Stimulated activated CD4-positive, alpha-beta T cell treated with anti-CD3 and anti-CD28 coated beads, Interleukin-4, amount 100 ng/mL, for 1 hour (primary cell): ENCODE measurements around the gene LRRTM4.
"Not testable (repeated sequence)": the region's sequence is repeated elsewhere in the genome, so short reads cannot be mapped to it uniquely, and the experiment has no call there.

ENCODE experiments used
- DNase-seq: peaks from one replicate; pipeline ENCODE4 v3.0.0-alpha.2; 2020

Gene LRRTM4

DNA sequence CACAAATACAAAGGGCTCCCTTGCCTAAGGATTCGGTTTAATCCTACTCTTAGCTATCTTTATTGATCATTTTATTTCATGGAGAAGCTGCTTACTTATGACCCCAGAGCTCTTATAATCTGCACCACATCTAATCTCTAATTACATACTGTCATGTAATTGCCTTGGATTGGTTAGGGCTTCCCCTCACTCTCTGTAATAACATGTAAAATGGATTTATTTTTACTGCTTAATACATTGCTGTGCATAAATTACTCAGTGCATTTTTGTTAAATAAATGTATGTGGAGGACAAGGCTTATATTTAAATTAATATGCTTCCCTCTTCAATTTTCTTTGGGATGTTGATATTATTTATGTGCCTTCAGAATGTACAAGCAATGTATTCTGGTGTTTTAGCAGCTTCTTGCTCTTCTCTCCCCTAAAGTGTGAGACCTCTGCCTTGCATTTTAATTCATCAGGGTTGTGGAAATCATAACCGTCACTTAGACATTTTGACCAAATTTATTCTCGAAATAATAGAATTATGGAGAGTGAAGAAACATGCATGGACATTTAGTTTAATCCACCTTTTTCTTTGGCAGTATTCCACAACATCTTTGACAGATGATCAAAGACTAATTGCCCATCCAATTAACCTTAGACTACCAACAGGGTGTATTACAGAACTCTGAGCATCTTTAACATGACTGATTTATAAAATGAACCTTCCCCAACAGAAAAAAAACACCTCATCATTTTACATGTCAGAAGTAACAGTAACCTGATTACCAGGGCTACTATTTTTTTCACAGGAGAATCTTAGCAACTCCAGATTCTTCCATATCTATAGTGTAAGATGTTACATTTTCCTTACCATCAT, 692.6 kb downstream of the LRRTM4 start:
- DNase-seq: no peak

DNA sequence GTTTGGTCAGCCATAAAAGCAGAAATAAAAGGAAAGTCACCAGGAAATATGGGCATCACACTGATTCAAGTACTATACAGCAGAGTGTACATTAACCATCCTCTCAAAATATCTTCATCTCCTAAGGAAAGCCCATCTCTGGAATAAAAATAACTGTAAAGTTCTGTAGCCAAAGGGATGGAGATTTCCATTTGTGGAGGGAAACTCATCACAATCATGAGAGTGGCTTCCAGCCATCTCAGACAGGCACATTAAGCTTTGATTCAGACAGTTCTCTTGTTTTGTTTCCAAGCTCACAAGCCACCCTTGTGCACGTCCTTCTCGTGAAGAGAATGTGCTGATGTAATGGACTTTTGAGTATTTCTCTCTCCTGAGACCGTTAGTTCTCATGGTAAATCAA, 695.5 kb downstream of the LRRTM4 start:
- no peak for DNase-seq

DNA sequence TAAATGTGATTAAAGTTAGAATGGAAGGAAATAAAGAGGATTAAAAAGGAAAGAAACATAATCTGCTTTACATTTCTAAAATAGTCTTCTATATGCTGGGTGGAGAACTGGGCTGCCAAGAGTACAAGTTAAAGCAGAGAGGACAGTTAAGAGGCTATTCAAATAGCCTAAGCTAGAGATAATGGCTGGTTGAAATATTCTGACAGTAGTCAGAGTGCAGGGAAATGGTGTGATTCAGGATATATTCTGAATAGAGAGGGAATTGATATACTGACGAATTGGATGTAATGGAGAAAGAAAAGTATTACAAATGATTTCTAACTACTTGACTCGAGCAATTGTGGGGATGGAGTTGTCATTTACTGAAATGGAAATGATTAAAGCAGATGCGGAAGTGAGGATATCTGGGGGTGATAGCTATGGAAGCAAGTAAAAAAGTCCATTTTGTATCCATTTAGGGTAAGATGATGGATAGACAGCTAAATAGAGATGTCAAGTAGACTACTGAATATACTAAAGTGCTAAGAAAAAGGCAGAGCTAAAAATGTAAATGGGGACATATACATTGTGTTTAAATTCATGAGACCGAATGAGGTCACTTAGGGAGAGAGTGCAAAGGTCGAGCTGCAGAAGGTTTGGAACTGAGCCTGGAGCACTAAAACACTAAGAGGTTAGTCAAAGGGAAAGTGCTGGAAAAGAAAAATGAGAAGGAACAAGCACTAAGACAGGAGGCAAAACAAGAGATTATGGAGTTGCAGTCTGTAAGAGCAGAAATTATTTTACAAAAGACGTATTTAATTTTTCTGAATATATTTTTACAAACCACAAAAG, 696.8 kb downstream of the LRRTM4 start:
- no peak for DNase-seq

DNA sequence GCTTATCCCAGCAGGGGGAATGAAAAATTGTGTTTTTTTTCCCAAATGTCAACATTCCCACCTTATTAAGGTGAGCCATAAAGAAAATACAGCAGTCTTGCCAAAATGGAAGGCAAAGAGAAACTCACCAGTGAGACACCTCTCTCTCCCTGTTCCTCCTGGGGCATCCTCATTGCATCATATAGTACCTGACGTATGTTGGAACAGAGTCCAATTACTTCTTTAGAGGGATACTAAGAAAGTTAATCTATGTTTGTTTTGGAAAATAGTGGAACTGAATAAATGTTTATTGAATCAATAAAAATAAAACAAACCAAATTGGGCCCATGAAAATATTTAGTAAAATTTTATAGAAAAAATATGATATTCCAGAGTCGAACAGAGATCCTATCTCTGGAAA, 700.4 kb downstream of the LRRTM4 start:
- no peak for DNase-seq

GRCh38 chr2:76813084-76813483, 709.1 kb downstream of the LRRTM4 start:
- no peak for DNase-seq

GRCh38 chr2:76812156-76812555, 710.0 kb downstream of the LRRTM4 start:
- no peak for DNase-seq

DNA sequence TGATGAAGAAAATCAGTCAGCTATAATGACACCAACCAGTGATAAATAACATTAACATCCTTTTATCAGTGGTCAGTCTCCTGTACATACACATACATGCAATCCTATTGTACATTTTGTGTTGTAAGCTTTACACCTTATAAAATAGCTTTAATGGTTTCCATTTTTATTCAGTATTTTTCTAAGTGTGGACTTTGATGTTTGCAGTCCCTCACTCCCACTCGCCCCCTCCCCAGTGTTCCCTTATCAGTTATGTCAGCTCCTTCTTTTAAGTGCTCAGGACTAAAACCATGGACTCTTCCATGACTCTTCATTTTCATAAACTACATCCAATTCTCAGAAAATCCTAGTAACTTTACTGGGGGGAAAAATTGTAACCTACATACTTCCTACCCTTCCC, 713.0 kb downstream of the LRRTM4 start:
- no peak for DNase-seq

- no peak for DNase-seq
Observed at GRCh38 chr2:76808732-76809131, 713.4 kb downstream of the LRRTM4 start.

DNA sequence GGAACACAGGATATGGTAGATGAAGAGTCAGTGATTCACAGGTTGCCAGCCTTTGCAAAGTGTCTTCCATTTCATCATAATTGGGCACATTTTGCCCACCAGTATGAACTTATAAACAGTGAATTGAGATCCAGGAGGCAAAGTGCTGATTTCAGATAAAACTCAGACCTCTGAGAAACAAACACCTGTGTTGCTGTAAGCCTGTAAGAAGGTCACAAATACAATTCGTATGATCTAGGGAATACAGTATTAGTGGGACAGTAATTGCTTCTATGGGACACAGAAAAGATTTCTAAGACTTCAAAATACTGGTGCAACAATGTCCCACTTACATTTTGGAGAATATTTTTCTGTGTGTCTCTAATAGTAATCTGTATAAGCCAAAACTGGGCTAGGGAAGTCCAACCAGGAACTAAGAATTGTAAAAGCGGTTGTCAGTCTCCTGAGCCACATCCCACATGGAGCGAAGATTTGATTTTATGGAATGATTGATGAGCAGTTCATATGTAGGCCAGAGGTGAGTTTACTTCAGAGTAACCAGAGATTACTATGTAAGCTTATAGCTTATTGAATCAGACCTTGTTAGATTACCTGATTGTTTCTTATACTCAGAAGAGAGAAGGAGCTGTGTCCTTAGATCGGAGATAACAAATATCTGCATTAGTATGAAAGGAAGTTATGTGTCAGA, 728.4 kb downstream of the LRRTM4 start:
- no peak for DNase-seq

DNA sequence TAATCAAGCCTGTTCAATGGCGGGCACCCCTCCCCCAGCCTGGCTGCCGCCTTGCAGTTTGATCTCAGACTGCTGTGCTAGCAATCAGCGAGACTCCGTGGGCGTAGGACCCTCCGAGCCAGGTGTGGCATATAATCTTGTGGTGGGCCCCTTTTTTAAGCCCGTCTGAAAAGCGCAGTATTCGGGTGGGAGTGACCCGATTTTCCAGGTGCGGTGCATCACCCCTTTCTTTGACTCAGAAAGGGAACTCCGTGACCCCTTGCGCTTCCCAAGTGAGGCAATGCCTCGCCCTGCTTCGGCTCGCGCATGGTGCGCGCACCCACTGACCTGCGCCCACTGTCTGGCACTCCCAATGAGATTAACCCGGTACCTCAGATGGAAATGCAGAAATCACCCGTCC, 740.9 kb downstream of the LRRTM4 start:
- not testable (repeated sequence) for DNase-seq

DNA sequence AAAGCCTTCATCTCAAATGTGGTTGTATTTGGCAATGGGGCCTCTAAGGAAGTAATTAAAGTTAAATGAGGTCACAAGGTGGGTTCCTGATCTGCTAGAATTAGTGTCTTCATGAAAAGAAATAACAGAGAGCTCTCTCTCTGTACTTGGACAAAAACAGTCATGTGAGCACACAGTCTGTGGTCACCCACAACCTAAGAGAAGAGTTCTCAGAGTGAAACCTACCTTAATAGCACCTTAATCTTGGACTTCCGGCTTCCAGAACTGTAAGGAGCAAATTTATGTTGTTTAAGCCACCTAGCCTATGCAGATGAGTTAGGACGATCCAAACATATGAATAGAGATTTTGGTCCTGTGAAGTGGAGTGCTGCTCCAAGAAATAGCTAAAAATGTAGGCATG, 758.9 kb downstream of the LRRTM4 start:
- no peak for DNase-seq

GRCh38 chr2:76760367-76760704, 761.8 kb downstream of the LRRTM4 start:
- no peak for DNase-seq

DNA sequence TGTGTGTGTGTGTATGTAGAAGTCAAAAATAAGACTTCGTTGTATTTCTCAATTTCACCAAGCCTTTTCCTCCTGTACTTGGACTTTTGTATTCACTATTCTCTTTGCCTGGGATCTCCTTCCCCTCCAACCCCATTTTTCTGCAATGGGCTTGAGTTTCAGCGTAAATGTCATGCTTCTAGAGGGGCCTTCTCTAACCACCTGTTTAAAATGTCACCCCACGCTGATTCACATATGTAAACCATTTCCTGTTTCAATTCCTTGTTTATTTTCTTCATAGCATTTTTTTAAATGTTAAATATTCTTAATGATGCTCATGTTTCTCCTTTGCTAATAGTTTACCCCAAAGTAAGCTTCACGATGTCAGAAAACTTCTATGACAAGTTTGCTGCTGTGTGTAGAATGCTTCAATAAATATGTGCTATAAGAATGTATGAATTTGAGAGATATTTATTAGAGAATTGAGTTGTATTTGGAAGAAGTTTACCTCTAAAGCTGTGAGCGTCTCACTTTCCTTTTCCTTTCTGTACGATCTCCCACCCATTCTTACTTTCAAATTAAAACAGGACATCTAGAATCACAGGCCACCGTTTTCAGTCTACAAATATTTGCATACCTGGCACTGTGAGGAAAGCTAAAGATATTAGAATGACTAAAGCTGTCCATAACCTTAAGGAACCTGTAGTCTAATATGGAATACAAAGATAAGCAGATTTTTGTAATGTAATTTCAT, 762.4 kb downstream of the LRRTM4 start:
- DNase-seq: no peak

DNA sequence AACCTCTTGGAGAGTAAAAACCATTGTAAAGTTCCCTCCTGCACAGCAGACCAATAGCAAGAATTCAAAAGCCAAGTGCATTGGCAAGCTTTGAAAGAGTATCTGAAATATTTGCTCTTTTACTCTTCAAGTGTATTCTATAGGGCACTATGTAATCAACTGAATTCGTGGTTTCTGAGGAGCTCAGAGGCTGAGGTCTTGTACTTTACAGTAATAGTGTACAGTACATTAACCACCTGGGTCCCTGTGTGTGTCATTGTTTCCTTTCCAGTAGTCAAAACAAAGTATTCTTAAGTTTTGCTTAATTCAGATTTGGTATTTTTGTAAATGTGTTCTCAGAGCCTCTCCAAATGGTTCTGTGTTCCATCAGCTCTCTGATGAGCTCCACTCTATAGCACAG, 769.7 kb downstream of the LRRTM4 start:
- DNase-seq: no peak

- DNase-seq: no peak
Observed at GRCh38 chr2:76749858-76750257, 772.3 kb downstream of the LRRTM4 start.

- DNase-seq: no peak
Observed at GRCh38 chr2:76748581-76749296, 773.4 kb downstream of the LRRTM4 start.

- DNase-seq: no peak
Observed at GRCh38 chr2:76745605-76746004, 776.6 kb downstream of the LRRTM4 start.

- DNase-seq: no peak
Observed at GRCh38 chr2:76737607-76738006, 784.6 kb downstream of the LRRTM4 start.

GRCh38 chr2:76733736-76734135, 788.4 kb downstream of the LRRTM4 start:
- no peak for DNase-seq

DNA sequence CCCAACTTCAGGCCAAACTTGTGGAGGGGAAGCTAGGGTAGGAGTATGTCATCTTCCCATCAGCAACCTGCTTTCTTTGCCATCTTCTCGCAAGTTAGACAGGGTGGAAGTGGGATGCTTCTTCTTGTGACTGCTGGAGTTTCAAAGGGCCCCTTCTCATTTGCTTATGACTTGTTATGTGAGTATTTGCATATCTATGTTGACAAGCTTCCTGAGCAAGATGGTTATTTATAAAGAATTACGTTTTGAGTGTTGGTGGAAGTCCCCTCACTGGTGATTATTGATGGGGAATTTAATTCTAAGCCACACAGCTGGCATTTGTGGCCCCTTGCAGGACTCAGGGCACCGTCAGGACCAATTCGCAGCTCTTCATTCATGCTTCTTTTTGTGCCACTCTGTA, 791.0 kb downstream of the LRRTM4 start:
- no peak for DNase-seq

GRCh38 chr2:76730021-76730420, 792.2 kb downstream of the LRRTM4 start:
- no peak for DNase-seq

- DNase-seq: no peak
Observed at GRCh38 chr2:76721226-76721625, 801.0 kb downstream of the LRRTM4 start.
